Rectal smooth muscle tissue (tissue), 1 donor: ENCODE data around the gene ZMYND19.
"Not testable (repeated sequence)": the region's sequence is repeated elsewhere in the genome, so short reads cannot be mapped to it uniquely, and the experiment has no call there.

Source experiments
- H3K27ac ChIP-seq: one replicate; pipeline ENCODE4 v1.7.0; 2013; ENCODE audit warnings: low read depth, low read length, inconsistent platforms
- H3K27me3 ChIP-seq: one replicate; pipeline ENCODE4 v1.7.0; 2013; ENCODE audit warnings: low read length; ENCODE audit not compliant: control insufficient read depth, insufficient read depth
- H3K36me3 ChIP-seq: one replicate; pipeline ENCODE4 v1.7.0; 2013; ENCODE audit warnings: low read length; ENCODE audit not compliant: control insufficient read depth, insufficient read depth
- H3K4me1 ChIP-seq: one replicate; pipeline ENCODE4 v1.7.0; 2013; ENCODE audit warnings: low read length; ENCODE audit not compliant: control insufficient read depth, insufficient read depth
- H3K4me3 ChIP-seq: one replicate; pipeline ENCODE4 v1.7.0; 2013; ENCODE audit warnings: low read length
- H3K9ac ChIP-seq: one replicate; pipeline ENCODE4 v1.7.0; 2013; ENCODE audit warnings: low read length

Gene ZMYND19

GRCh38 chr9:137543237-137543963 lies 46.9 kb downstream of the ZMYND19 start:
- Histone ChIP-seq H3K27ac (no peak overlapping the region), H3K4me3 (no peak overlapping the region), H3K27me3 (no peaks in the 10 kb centered on the region), H3K9ac (no peak overlapping the region), H3K36me3 (peaks cover 3% of the 10 kb centered on the region), H3K4me1 (no peaks in the 10 kb centered on the region)

GRCh38 chr9:137542486-137542885 lies 47.8 kb downstream of the ZMYND19 start:
- H3K27me3 ChIP-seq: no peaks in the 10 kb centered on the region
- H3K27ac ChIP-seq: no peak overlapping the region
- H3K4me1 ChIP-seq: no peaks in the 10 kb centered on the region
- no peak overlapping the region for H3K4me3 ChIP-seq
- H3K9ac ChIP-seq: no peak overlapping the region
- peaks cover 7% of the 10 kb centered on the region for H3K36me3 ChIP-seq

GRCh38 chr9:137540536-137540935 lies 49.8 kb downstream of the ZMYND19 start:
- no peak overlapping the region for H3K27ac ChIP-seq
- no peak overlapping the region for H3K4me3 ChIP-seq
- no peaks in the 10 kb centered on the region for H3K27me3 ChIP-seq
- no peaks in the 10 kb centered on the region for H3K4me1 ChIP-seq
- H3K9ac ChIP-seq: no peak overlapping the region
- H3K36me3 ChIP-seq: peaks cover 7% of the 10 kb centered on the region

- Histone ChIP-seq H3K36me3 (peaks cover 7% of the 10 kb centered on the region), H3K4me3 (no peak overlapping the region), H3K9ac (no peak overlapping the region), H3K4me1 (no peaks in the 10 kb centered on the region), H3K27me3 (no peaks in the 10 kb centered on the region), H3K27ac (no peak overlapping the region)
Measured at GRCh38 chr9:137538058-137538457, 52.3 kb downstream of the ZMYND19 start.

GRCh38 chr9:137536594-137537131 lies 53.6 kb downstream of the ZMYND19 start:
- H3K36me3 ChIP-seq, H3K9ac ChIP-seq, H3K4me1 ChIP-seq, H3K27ac ChIP-seq, H3K27me3 ChIP-seq, H3K4me3 ChIP-seq: not testable (repeated sequence)

- Histone ChIP-seq H3K9ac (no peak overlapping the region), H3K4me1 (no peaks in the 10 kb centered on the region), H3K27ac (no peak overlapping the region), H3K4me3 (no peak overlapping the region), H3K36me3 (peaks cover 4% of the 10 kb centered on the region), H3K27me3 (no peaks in the 10 kb centered on the region)
Measured at GRCh38 chr9:137535120-137535428, 55.2 kb downstream of the ZMYND19 start.

GRCh38 chr9:137534256-137535119 lies 55.8 kb downstream of the ZMYND19 start:
- H3K4me1 ChIP-seq: no peaks in the 10 kb centered on the region
- no peak overlapping the region for H3K9ac ChIP-seq
- peaks cover 4% of the 10 kb centered on the region for H3K36me3 ChIP-seq
- no peak overlapping the region for H3K4me3 ChIP-seq
- no peaks in the 10 kb centered on the region for H3K27me3 ChIP-seq
- no peak overlapping the region for H3K27ac ChIP-seq

GRCh38 chr9:137532891-137533468 lies 57.3 kb downstream of the ZMYND19 start:
- not testable (repeated sequence) for H3K36me3 ChIP-seq, H3K4me3 ChIP-seq, H3K27me3 ChIP-seq, H3K4me1 ChIP-seq, H3K9ac ChIP-seq, H3K27ac ChIP-seq
